Epidermal melanocyte (primary cell): ENCODE data around the gene CYB5RL.
"Not testable (repeated sequence)": the region's sequence is repeated elsewhere in the genome, so short reads cannot be mapped to it uniquely, and the experiment has no call there.

Experiments
- DNase-seq: peaks from one replicate; pipeline ENCODE4 v3.0.0; 2011; ENCODE audit warnings: low spot score; ENCODE audit not compliant: insufficient read length

The CYB5RL gene

DNA sequence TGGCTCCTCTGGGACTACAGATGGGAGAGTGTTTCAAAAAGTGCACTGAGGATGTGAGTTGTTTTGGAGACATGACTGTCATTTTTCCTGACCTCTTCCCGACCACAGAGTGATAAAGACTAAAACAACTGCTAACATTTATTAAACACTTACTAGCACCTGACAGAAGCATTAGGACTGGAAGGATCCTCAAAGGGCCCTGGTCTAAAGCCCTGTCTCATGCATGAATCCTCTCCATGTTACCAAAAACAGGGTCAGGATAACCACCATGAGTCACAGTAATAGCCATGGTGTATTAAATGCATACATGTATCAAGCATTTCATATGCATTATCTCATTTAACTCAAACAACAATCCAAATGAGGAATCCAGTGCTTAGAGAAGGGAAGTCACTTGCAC, 11.5 kb downstream of the CYB5RL start:
- no peak for DNase-seq

DNA sequence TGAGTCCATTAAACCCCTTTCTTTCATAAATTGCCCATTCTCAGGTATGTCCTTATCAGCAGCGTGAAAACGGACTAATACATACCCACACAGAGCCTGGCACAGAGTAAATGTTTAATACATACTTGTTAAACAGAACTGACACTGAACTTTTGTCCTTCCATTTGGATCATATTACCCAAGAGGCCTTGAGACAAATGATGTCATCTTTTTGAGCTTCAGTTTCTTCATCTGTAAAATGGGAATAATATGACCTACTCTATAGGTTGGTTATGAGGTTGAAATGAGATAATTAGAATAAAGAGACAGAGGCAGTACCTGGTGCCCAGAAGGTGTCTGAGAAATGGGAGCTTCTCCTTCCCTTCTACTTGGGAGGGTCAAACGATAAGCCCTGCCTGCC, 13.8 kb downstream of the CYB5RL start:
- no peak for DNase-seq

- DNase-seq: no peak
Measured at GRCh38 chr1:54180701-54181360, 19.0 kb downstream of the CYB5RL start.

- no peak for DNase-seq
Measured at GRCh38 chr1:54178296-54179070, 21.3 kb downstream of the CYB5RL start.

DNA sequence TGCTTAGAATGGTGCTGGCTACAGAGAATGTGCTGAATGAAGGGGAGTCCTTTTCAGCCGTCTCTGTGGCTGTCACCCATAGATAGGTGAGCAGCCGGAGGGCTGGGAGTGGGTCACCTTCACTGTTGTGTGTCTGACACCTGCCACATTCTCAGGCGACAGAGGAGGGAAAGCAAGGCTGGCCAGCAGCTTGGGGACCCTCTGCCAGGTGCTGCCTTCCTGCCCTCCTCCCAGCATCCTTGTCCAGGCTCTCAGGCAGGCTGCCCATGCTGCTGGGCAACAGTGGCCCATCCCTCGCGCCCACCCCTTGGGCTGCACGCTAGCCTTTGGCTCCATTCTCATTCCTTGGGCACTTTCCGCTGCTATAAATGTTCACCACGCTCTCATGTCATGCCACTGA, 22.1 kb downstream of the CYB5RL start:
- DNase-seq: no peak

GRCh38 chr1:54176621-54177327, 23.1 kb downstream of the CYB5RL start:
- no peak for DNase-seq

GRCh38 chr1:54174106-54174505, 25.7 kb downstream of the CYB5RL start:
- DNase-seq: no peak

GRCh38 chr1:54173681-54174080, 26.1 kb downstream of the CYB5RL start:
- no peak for DNase-seq

- no peak for DNase-seq
Measured at GRCh38 chr1:54172614-54173599, 26.9 kb downstream of the CYB5RL start.

- DNase-seq: no peak
Measured at GRCh38 chr1:54171606-54172005, 28.2 kb downstream of the CYB5RL start.

DNA sequence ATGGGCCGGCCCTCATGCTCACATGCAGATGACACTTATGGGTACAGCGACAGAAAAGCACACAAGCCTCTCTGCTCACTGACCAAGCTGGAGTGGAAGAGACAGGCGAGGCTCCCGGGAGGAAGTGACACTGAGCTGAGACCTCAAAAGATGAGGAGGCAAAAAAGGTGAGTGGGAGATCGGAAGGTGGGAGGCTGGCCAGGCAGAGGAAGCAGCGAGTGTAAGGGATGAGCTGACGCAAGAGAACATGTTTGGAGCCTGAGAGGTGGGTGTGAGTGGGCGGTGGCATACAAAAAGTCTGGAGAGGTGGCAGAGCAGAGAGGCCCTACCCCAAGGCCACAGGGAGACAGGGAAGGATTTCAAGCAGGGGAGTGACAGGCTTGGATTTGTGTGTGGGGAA, 28.8 kb downstream of the CYB5RL start:
- DNase-seq: no peak

DNA sequence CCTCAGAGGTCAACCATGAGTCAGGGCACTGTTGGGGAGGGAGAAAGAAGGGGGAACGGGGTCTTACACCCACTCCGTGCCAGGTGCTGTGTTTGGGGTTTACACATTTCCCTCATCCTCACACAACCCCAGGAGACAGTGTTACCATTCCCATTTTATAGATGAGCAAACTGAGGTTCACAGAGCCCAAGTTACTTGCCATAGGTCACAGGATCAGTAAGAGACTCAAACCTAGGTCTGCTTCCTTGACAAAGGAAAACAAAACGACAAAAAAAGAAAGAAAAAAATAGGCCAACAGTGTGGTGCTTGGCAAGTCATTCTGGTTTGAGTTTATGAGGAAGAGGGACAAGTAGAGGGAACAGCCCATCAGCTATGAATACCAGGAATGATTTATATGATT, 30.8 kb downstream of the CYB5RL start:
- DNase-seq: no peak

DNA sequence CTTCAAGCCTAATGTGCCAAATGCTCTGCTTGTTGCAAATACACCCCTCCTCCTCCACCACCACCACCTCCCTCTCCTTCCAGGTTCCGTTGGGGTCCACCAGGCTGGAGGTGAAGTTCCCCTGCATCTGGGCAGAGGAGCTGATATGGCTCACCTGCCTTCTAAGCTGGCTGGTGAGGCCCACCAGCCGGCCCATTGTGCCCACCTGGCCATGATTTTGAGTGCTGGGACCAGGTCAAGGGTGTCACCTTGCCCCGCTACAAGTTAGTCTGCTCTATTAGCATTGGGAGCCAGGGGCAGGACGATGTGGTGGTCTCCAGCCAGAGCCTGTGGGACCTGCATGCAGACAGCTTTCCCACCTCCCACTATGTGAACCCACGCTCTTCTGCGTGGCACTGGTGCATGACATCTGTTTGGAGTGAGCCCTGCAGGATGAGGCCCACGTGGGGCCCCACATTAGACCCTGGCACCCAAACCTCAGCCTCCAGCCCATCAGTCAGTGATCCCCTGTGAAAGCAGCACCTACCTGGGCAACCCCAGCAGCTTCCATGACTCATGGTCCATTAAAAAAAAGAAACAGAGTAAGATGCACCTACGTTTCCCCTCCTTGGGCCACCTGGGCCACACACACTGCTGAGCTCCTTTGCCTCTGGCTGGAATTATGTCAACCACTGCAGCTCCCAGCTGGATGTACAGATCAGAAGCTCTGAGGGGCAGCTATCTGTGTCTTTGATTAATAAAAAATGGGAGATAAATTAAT, 31.4 kb downstream of the CYB5RL start:
- no peak for DNase-seq

DNA sequence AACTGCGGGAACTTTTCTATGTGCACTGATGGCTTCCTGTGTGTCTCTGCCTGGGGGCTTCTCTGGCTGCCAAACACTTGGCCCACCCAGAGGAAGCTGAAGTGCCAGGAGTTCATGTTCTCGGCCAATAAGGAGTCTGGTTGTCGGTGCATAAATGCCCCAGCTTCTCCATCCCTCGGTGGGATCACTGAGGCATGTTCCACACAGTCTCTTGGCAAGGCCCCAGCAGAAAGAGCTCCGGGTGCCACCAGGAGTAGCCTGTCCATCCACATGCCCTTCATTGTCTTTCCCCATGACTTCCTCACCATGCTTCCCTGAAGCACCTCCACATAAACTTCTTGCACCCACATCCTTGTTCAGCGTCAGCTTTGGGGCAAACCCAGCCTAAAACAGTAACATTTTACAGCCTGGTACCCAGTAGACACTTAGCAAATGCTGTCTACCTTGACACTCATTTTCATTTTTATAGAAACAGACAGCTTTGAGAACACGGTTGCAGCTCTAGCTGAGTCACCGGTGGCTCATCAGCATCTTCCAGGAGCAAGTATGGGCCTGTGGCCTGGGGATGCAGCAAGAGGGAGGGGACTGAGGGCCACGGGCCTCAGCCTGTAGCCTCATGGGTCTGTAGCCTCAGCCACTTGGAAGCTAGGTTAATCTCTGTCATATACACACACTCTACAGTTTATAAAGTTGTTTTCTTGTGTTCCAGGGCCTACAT, 32.2 kb downstream of the CYB5RL start:
- DNase-seq: no peak

DNA sequence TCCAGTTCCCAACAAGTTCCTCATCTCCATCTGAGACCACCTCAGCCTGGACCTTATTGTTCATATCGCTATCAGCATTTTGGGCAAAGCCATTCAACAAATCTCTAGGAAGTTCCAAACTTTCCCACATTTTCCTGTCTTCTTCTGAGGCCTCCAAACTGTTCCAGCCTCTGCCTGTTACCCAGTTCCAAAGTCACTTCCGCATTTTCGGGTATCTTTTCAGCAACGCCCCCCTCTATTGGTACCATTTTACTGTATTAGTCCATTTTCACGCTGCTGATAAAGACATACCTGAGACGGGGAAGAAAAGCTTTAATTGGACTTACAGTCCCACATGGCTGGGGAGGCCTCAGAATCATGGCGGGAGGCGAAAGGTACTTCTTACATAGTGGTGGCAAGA, 33.5 kb downstream of the CYB5RL start:
- DNase-seq: not testable (repeated sequence)

DNA sequence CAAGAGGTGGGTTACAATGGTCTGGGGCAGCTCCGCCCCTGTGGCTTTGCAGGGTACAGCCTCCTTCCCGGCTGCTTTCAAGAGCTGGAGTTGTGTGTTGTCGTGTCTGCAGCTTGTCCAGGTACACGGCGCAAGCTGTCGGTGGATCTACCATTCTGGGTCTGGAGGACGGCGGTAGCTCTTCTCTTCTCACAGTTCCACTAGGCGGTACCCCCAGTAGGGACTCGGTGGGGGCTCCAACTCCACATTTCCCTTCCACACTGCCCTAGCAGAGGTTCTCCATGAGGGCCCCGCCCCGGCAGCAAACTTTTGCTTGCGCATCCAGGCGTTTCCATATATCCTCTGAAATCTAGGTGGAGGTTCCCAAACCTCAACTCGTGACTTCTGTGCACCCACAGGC, 34.7 kb downstream of the CYB5RL start:
- no peak for DNase-seq

GRCh38 chr1:54163573-54163972, 36.3 kb downstream of the CYB5RL start:
- no peak for DNase-seq

DNA sequence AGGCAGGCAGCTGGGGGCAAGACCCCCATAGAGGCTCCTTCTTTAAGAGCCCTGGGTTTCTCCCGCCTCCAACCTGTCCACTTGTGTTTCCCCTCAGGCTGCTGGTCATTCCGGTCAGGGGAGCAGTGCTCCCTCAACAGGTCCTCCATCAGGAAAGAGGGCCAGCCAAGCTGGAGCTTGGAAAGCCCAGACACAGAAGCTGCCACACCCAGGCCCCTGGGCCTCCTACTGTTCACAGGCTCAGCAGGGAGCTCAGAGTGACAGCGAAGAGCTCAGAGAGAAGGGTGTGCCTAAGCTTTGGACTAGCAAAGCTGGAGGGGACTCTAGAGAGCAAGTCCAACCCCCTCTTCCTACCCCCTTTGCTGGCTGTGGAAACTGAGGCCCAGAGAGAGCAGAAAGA, 36.8 kb downstream of the CYB5RL start:
- DNase-seq: no peak

DNA sequence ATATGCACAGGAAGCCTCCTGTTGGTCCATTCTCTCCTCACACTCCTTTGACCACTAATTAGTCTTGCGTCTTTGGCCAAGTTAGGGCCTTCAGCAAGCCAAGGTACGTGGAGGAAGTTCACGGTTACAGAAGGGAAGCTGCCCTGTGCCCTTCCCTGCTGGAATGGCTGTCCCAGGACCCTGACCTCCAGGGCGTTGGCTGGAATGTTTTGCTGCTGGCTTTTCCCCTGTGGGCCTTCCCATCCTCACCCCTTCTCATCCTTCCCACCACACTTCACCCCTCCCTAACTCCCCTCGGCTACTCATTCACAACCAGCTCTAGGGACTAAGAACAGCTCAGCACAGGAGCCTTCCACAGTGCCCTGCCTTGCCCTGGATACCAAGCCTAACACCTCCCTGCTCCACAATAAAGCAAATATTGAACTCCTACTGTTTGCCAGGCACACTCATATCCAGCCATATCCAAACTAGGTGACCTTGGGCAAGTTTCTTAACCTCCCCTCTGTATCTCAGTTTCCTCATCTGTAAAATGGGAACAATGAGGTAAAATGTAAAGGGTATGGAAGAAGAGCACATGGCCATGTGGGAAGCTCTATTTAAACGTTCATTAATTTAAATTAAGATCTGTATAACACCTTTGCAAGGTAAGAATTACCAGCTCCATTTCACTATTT, 38.2 kb downstream of the CYB5RL start:
- peak; percentile 4 for DNase-seq
